IgD-negative memory B cell (primary cell): Measurements from ENCODE around the gene CASQ2. TPM values are rescaled to one million over a fixed set of nuclear protein-coding genes. Genes with fewer than 3 reads are reported as not detected.
A peak's percentile ranks its signal among the peaks of the same experiment; 100 is the strongest.

Experiments used
- H3K27ac Mint-ChIP-seq, 3 donors: one replicate each; pipeline ENCODE4 v1.8.0; 2020 to 2022; ENCODE audit warnings: mild to moderate bottlenecking in 3 of 3, mixed read lengths in 3 of 3, moderate library complexity in 1 of 3
- H3K27me3 Mint-ChIP-seq: one replicate; pipeline ENCODE4 v1.8.0; 2021; ENCODE audit warnings: mixed read lengths
- H3K36me3 Mint-ChIP-seq: one replicate; pipeline ENCODE4 v1.8.0; 2020; ENCODE audit warnings: mild to moderate bottlenecking, mixed read lengths
- H3K4me1 Mint-ChIP-seq, 3 donors: one replicate each; pipeline ENCODE4 v1.8.0; 2020 to 2022; ENCODE audit warnings: mixed read lengths in 3 of 3, mild to moderate bottlenecking in 1 of 3
- H3K4me3 Mint-ChIP-seq, 4 donors: one replicate each; pipeline ENCODE4 v1.8.0; 2020 to 2022; ENCODE audit warnings: mild to moderate bottlenecking in 4 of 4, mixed read lengths in 4 of 4, moderate library complexity in 3 of 4
- H3K9me3 Mint-ChIP-seq, 3 donors: one replicate each; pipeline ENCODE4 v1.8.0; 2020 to 2021; ENCODE audit warnings: mixed read lengths in 3 of 3, mild to moderate bottlenecking in 1 of 3
- polyA plus RNA-seq: library from polyadenylated mRNA; unstranded; fragments of 300-500 nt; fragmentation: Illumina TruSeq; gene quantifications from one replicate; pipeline ENCODE4 v1.2.3, GENCODE V29; 2021

CASQ2 gene
- polyA plus RNA-seq, 1 donor from 2014 or later = not detected

- peaks cover 0 to 7% (median 2%) of the 10 kb centered on the region in 3 donors for H3K4me1 Mint-ChIP-seq
Measured at GRCh38 chr1:115676498-115677181, 91.9 kb downstream of the CASQ2 start.

GRCh38 chr1:115672224-115673009 lies 96.1 kb downstream of the CASQ2 start:
- Mint-ChIP-seq H3K9me3 (no peaks in the 10 kb centered on the region), H3K27ac (no peak overlapping the region), H3K36me3 (peaks cover 1% of the 10 kb centered on the region), H3K4me3 (no peak overlapping the region), H3K4me1 (peaks cover 0 to 2% (median 2%) of the 10 kb centered on the region in 3 donors), H3K27me3 (peaks cover 2% of the 10 kb centered on the region)

More at GRCh38 chr1:115676498-115677181, 91.9 kb downstream of the CASQ2 start:
- H3K27ac Mint-ChIP-seq = no peak overlapping the region
- peaks cover 2% of the 10 kb centered on the region for H3K27me3 Mint-ChIP-seq
- peaks cover 2% of the 10 kb centered on the region for H3K36me3 Mint-ChIP-seq
- peak overlapping the region in 1 of 4 donors; percentile 58 for H3K4me3 Mint-ChIP-seq
- H3K9me3 Mint-ChIP-seq = no peaks in the 10 kb centered on the region

- Mint-ChIP-seq H3K27me3 (no peaks in the 10 kb centered on the region), H3K36me3 (peaks cover 1% of the 10 kb centered on the region), H3K27ac (no peak overlapping the region), H3K4me1 (no peaks in the 10 kb centered on the region), H3K9me3 (no peaks in the 10 kb centered on the region), H3K4me3 (no peak overlapping the region)
Measured at GRCh38 chr1:115671176-115671934, 97.2 kb downstream of the CASQ2 start.

GRCh38 chr1:115670476-115671175 lies 97.9 kb downstream of the CASQ2 start:
- Mint-ChIP-seq H3K36me3 (peaks cover 1% of the 10 kb centered on the region), H3K4me3 (no peak overlapping the region), H3K9me3 (no peaks in the 10 kb centered on the region), H3K27ac (no peak overlapping the region), H3K27me3 (no peaks in the 10 kb centered on the region), H3K4me1 (peaks cover 0 to 2% (median 0%) of the 10 kb centered on the region in 3 donors)

- H3K9me3 Mint-ChIP-seq = no peaks in the 10 kb centered on the region
- no peak overlapping the region for H3K4me3 Mint-ChIP-seq
- H3K27ac Mint-ChIP-seq = no peak overlapping the region
- peaks cover 0 to 2% (median 0%) of the 10 kb centered on the region in 3 donors for H3K4me1 Mint-ChIP-seq
- H3K27me3 Mint-ChIP-seq = no peaks in the 10 kb centered on the region
- peaks cover 1% of the 10 kb centered on the region for H3K36me3 Mint-ChIP-seq
Measured at GRCh38 chr1:115669886-115670285, 98.6 kb downstream of the CASQ2 start.

- H3K4me1 Mint-ChIP-seq = peaks cover 0 to 2% (median 0%) of the 10 kb centered on the region in 3 donors
Measured at GRCh38 chr1:115669002-115669673, 99.4 kb downstream of the CASQ2 start.

GRCh38 chr1:115668579-115668978 lies 99.9 kb downstream of the CASQ2 start:
- Mint-ChIP-seq H3K36me3 (peaks cover 1% of the 10 kb centered on the region), H3K4me3 (no peak overlapping the region), H3K27ac (no peak overlapping the region), H3K4me1 (peaks cover 0 to 2% (median 0%) of the 10 kb centered on the region in 3 donors), H3K27me3 (no peaks in the 10 kb centered on the region), H3K9me3 (no peaks in the 10 kb centered on the region)

More at GRCh38 chr1:115669002-115669673, 99.4 kb downstream of the CASQ2 start:
- Mint-ChIP-seq H3K27ac (no peak overlapping the region), H3K27me3 (no peaks in the 10 kb centered on the region), H3K36me3 (peaks cover 1% of the 10 kb centered on the region), H3K4me3 (no peak overlapping the region), H3K9me3 (no peaks in the 10 kb centered on the region)

GRCh38 chr1:115666702-115667101 lies 101.8 kb downstream of the CASQ2 start:
- Mint-ChIP-seq H3K4me1 (peaks cover 0 to 2% (median 0%) of the 10 kb centered on the region in 3 donors), H3K36me3 (peaks cover 1% of the 10 kb centered on the region), H3K4me3 (no peak overlapping the region), H3K9me3 (no peaks in the 10 kb centered on the region), H3K27me3 (no peaks in the 10 kb centered on the region), H3K27ac (no peak overlapping the region)

GRCh38 chr1:115666206-115666605 lies 102.3 kb downstream of the CASQ2 start:
- Mint-ChIP-seq H3K9me3 (no peaks in the 10 kb centered on the region), H3K27me3 (no peaks in the 10 kb centered on the region), H3K27ac (no peak overlapping the region), H3K36me3 (peaks cover 1% of the 10 kb centered on the region), H3K4me1 (peaks cover 0 to 2% (median 0%) of the 10 kb centered on the region in 3 donors), H3K4me3 (no peak overlapping the region)

- Mint-ChIP-seq H3K36me3 (peaks cover 1% of the 10 kb centered on the region), H3K4me1 (peaks cover 0 to 2% (median 0%) of the 10 kb centered on the region in 3 donors), H3K4me3 (no peak overlapping the region), H3K27me3 (no peaks in the 10 kb centered on the region), H3K9me3 (no peaks in the 10 kb centered on the region), H3K27ac (no peak overlapping the region)
Measured at GRCh38 chr1:115665319-115666096, 103.0 kb downstream of the CASQ2 start.

- peaks cover 0 to 2% (median 0%) of the 10 kb centered on the region in 3 donors for H3K4me1 Mint-ChIP-seq
- no peak overlapping the region for H3K4me3 Mint-ChIP-seq
- H3K9me3 Mint-ChIP-seq = no peaks in the 10 kb centered on the region
- no peak overlapping the region for H3K27ac Mint-ChIP-seq
- no peaks in the 10 kb centered on the region for H3K27me3 Mint-ChIP-seq
- no peaks in the 10 kb centered on the region for H3K36me3 Mint-ChIP-seq
Measured at GRCh38 chr1:115661157-115661556, 107.4 kb downstream of the CASQ2 start.

- no peaks in the 10 kb centered on the region for H3K36me3 Mint-ChIP-seq
- peaks cover 0 to 2% (median 0%) of the 10 kb centered on the region in 3 donors for H3K9me3 Mint-ChIP-seq
- H3K27me3 Mint-ChIP-seq = no peaks in the 10 kb centered on the region
- no peak overlapping the region for H3K4me3 Mint-ChIP-seq
- H3K27ac Mint-ChIP-seq = no peak overlapping the region
- no peaks in the 10 kb centered on the region for H3K4me1 Mint-ChIP-seq
Measured at GRCh38 chr1:115660151-115660550, 108.4 kb downstream of the CASQ2 start.

GRCh38 chr1:115658646-115659045 lies 109.9 kb downstream of the CASQ2 start:
- no peak overlapping the region for H3K27ac Mint-ChIP-seq
- H3K36me3 Mint-ChIP-seq = no peaks in the 10 kb centered on the region
- no peaks in the 10 kb centered on the region for H3K4me1 Mint-ChIP-seq
- H3K27me3 Mint-ChIP-seq = no peaks in the 10 kb centered on the region
- no peak overlapping the region for H3K4me3 Mint-ChIP-seq
- H3K9me3 Mint-ChIP-seq = peaks cover 0 to 2% (median 0%) of the 10 kb centered on the region in 3 donors
